ENCODE measurements around the gene BLACAT1.

The BLACAT1 gene

DNA sequence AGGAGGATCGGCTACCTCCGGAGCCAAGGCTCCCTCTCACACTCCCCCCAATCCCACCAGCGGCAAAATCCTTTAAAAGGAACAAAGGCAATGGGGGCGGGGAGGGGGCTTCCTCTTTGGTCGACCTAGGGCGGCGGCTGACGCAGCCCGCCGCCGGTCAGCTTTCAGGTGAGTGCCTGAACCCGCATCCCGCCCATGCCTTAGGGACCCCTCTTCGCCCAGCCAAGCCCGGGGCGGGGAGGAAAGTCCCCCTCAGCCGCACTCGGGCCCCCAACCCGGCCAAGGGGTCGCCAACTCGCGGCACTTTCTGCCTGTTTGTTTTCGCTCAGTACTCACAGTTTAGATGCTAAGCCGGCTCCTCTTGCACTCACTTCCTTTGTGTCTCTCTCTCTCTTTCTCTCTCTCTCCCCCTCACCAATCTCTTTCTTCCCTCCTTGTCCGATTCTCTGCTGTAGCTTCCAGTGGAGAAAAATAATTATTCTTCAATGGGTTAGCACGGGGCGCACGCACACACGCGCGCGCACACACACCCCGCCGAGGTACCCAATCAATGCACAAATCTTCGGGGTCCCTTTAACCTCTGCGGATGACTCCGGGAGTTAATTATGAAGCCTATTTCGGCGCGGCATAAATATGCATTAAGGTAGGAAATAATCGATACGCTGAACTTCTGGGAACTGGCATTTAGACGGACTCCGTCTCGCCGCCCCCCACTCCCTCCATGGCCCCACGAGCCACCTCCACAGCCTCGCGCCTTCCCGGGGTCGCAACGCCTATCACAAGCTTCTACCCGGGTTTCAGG lies at the start of gene BLACAT1:
BLACAT1 (minus strand) TSS at position 465 of the 802 bp plus-strand sequence.
- DNase-seq: no peak

DNA sequence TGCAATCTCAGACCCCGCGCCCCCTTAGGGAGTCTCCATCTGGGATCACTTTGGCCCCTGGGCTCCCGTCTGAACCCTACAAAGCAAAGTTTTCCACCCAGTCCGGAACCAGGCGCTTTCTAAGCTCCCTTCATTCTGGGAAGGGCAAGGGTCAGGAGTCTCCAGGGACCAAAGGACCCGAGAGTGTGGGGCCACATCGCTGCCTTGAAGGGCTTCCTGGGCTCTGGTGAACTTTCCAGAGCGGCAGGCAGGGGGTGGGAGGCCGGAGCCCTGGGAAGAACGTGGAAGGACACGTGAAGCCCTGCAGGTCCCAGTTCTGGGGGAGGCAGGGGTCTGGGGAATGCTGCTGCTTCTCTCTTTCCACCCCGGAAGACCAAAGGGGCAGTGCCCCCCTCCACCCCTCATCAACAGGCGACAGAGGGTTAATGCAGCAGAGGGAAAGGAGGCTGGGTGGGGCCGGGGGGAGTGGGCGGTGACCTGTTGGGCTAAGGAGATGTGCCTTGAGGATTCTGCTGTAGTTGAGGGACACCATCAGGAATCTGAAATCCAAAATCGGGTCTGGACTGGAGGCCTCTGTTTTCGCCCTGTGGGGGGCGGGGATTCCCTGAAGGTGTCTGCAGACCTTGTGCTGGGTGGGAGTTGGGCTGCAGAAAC lies 49.4 kb upstream of the BLACAT1 start:
- DNase-seq: no peak

DNA sequence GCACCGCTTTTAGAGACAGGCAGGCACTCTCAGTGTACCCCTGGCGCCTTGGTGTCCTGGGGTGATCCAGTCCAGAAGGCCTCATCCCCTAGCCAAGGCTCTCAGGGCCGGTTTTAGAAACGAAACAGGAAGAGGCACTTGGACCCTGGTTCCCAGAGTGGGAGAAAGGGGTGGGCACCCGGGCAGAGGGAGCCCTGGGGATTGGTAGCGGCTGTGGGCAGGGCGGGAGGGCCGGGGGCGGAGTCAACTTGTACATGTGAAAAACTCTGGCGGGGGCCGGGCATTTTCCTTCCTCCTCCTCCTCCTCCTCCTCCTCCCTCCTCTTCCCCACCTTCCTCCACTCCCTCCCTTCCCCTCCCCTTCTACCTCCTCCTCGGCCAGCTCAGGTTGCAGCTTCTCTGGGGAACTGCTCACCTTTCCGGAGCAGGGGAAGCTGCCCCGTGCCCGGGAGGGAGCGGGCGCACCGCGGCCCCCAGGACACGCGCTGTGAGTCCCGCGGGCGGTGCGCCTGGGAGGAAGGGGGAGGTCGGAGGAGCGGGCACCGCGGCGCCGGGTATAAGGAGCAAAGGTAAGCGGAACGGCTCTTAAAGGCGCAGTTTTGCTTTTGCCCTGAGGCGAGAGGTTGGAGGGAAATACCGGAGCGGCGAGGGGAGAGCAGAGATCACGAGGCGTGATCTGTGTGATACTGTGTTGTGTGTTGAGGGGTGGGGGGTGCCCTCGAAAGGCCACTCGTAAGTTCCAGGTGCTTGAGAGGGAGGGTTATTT lies 48.6 kb upstream of the BLACAT1 start, which contains the start of gene CDK18:
CDK18 (plus strand) TSS at position 359 of the 765 bp plus-strand sequence. CDS start 18,499 bp downstream, outside the sequence.
- peak; percentile 49 for DNase-seq

GRCh38 chr1:205502992-205503391 lies 47.1 kb upstream of the BLACAT1 start:
- no peak for DNase-seq

DNA sequence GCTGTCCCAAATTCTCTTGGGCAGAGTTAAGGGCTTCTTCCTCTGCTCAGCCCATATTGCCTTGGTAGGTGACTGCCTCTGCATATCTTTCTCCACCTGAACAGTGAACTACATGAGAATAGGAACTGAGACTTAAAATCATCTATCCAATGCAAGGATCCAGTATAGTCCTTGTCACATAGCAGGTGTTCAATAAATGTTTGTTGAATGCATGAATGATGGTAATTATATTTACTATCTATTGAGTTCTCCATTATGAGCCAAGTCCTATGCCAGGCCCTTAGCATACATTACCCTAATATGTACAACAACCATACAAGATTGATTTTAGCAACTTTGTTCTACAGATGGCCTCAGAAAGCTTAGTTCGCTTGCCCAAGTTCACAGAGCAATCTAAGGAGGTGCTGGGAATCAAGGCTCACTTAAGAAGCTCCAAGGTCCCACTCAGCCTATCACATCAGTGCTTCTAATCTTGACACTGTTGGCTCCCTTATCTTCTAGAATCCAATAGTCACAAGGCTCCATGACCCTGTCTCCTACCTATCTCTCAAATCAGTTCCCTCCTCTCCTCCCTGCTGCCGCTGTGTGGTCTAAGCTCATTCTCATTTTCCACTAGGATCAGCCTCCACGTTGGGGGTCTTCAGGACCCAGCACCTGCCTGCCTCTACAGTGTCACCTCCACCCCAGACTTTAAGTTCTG lies 46.4 kb upstream of the BLACAT1 start:
- no peak for DNase-seq

DNA sequence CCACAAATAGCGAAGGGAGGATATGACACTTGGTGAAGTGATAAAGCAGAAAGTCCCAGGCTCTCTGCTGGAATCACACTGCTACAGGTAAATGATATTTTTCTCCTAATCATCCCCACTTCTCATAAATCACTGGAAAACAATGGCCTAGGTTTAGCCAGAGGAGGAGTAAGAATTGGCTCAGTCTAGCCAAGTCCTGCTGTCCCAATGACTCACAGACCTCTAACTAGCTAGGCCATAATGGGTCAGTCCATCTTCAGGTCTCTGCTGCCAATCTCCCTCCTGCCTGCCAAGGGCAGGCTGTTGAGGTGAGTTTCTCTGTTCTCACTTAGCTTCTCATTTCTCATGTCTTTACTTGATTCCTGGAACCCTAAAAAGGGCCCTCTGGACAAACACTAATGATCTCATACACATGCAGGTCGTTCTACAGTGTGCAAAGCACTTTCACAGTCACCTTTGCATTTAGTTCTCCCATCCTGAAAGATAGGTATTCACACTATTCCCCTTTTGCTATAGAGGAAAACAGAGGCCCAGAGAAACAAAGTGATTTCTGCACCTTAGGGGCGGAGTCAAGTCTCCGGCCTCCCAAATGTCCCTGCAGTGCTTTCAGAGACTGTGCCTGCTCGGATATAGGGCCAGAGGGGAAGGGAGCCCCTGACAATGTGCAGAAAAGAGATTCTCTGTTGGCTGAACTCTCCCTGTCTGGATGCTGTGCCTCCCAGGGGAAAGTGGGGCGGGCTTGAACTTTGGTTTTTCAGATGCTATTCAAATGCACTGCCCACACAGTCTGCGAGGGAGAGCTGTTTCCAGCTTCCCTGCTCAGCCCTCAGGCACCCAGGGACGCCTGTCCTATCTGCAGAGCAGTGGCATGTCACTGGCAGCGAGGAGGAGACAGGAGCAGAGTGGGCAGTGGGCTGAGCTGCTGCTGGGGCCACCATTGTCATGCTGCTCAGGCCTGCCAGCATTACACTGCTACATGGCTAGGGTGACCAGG lies 44.7 kb upstream of the BLACAT1 start:
- no peak for DNase-seq

DNA sequence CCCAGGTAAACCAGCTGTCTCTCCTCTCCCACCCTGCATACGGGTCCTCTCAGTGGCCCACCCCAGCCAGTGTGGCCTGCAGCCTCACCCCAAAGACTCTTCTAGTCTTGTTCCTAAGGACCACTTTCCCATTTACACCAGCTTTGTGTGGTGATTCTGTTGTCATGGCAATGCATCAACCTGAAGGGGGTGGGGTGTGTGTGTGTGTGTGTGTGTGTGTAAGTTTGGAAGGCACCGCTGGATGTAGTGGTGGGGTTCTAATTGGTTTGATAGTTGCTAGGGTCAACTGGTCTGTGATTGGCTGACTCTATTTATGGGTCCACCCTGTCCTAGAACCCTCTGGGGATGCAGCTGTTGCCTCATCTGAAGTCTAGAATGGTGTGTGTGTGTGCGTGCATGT lies 43.9 kb upstream of the BLACAT1 start:
- DNase-seq: no peak

DNA sequence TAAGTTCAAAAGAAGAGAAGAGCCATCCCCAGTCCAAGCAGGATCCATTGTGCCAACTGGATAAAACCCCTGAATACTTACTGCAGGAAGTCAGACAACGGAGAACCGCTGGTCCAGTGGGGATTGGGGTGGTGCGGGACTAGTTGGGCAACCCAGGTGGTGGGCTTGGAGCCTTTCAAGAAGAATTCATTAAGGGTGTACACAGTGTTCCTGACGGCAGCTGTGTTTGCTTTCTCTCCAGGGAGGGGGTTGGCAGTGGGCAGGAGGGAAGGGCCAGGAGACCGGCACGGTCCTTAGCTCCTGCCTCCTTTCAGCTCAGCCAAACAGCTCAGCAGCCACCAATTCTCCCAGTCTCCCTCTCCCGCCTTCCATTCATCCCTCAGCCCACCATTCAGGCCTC lies 41.5 kb upstream of the BLACAT1 start:
- DNase-seq: no peak

DNA sequence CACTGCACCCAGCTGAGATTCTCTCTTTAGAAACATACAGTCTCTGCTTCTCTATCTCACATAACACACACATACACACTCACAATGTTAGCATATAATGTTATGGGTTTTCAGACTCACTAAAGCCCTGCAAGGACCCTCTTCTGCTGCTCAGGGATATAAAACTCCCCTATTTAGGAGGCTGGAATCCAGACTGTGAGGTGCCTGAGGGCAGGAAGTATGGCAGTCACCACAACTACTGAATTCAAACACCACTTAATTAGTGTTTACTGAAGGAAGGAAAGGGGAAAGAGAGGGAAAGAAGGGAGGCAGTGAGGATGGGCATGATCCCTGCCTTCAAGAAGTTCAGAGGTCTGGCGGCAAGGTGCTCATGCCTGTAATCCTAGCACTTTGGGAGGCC lies 40.8 kb upstream of the BLACAT1 start:
- DNase-seq: no peak

- DNase-seq: no peak
Measured at GRCh38 chr1:205495237-205495823, 39.5 kb upstream of the BLACAT1 start.

DNA sequence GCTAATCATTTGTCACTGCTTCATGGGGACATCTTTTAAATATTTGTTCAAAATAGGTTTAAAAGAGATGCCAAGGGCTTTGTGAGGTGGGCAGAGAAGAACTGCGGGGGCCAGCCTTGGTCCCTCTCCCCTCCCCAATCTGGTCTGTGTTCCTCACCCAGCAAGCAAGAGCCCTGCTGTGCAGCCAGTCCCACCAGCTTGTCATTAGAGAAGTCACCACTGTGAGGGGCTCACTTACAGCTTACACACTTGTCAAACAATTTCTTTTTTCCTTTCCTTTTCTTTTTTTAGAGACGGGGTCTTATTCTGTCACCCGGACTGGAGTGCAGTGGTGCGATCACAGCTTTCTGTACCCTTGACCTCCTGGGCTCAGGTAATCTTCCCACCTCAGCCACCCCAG lies 38.3 kb upstream of the BLACAT1 start:
- no peak for DNase-seq

DNA sequence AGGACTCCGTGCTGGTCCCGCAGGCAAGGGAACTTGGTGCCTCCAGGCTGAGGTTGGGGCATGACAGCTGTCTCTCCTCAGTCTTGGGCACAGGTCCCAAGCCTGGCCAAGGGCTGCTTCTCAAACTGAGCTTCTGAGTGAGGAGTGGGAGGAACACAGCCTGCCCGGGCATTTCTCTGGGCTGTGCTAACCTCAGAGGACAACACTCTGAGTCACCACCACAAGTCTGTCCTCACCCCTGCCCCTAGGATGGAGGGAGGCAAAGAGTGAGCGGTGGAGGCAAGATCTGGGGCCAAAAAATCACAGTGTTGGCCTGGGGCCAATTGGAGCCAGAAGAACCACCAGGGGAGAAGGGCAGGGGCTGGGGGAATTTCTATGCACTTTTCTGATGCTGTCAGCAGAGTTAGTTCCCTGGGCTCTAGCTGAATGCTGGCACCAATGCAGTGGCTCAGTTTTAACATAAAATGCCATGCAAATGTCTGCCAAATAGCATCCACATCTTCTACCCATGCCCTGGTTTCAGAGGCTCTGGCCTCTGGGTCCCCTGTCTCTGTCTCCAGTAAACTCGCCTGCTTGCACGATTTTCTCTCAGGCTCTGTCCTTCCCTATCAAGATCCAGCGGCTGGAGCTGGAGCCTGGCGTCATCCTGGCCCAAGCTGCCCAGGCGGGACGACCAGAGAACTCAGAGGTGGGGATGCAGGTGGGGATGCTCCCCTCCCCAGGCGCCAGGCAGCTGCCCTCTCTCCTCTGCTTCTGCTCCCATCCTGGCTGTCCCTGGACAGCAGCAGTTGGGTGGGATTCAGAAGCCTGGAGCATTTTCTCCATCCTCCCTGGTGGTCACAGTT lies 37.6 kb upstream of the BLACAT1 start:
- DNase-seq: no peak

- DNase-seq: no peak
Measured at GRCh38 chr1:205492774-205493173, 36.9 kb upstream of the BLACAT1 start.

DNA sequence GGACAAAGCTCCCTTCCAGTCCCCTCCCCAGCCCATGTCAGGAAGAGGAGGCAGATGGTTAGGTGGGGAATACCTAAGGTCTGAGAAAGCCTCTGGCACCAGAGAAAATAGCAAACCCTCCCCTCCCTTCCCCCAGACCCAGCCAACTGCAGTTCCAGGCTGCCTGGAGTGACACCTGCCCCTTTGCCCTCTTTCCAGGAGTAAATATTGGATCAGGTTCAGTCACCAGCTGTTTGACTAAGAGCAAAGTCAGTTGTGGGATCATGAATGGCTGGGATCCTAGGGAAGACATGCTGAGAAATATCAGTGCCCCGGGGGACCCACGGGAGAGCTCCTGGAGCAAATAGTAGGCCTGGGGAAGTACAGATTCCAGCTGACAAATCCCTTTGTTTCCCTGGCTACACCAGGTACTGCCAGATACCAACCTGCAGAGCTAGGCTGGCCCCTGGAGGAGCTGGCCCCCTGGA lies 36.4 kb upstream of the BLACAT1 start:
- no peak for DNase-seq

DNA sequence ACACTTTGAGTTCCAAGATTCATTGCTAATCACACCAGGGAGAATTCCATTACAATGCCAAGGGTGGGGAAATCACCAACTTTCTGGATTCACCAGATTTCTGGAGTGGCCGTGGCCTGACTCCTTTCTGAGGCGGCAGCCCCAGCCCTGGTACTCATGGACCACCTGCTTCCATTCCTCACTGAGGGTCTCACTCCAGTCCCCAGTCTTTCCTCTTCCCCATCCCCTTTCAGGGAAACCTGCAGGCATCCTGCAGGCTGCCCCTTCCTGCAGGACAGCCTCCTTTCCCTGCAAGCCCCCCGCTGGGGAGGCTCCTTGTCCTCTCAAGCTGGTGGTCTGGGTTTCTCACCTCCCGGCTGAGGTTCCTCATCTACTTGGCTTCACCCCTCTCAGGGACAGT lies 35.9 kb upstream of the BLACAT1 start:
- DNase-seq: no peak

DNA sequence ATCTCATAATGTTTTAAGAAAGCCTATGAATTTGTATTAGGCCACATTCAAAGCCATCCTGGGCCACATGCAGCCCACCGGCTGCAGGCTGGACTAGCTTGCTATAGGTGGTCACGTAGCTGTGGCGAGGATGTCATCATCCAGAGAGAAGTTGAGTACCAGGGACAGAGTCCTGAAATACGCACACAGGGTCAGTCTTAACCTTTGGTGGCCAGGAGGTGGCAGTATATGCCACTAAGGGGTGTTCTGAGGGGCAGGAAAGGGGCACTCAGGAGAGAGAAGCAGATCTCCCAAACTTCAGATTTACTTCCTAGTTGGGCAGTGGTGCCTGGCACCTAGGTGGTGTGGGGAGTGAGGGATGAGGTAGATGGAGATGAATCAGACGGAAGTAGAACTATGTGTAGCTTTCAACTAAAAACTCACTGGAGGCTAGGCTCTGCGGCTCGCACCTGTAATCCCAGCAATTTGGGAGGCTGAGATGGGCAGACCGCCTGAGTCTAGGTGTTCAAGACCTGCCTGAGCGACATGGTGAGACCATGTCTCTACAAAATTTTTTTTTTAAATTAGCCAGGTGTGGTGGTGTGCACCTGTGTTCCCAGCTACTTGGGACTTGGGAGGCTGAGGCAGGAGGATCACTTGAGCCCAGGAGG lies 32.4 kb upstream of the BLACAT1 start:
- peak; percentile 26 for DNase-seq

DNA sequence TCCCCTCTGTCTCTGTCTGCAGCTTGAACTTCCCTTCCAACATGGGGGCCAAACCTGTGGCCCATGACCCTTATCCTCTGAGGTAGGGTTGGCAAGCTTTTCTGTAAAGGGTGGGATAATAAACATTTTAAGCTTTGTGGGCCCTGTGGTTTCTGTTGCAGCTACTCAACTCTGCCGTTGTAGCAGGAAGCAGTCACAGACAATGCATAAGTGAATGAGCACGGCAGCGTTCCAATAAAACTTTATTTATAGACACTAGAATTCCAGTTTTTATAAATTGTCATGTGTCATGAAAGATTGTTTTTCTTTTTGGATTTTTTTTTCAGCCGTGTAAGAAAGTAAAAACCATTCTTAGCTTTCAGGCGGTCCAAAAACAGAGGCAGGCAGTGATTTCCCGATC lies 30.4 kb upstream of the BLACAT1 start:
- DNase-seq: no peak

GRCh38 chr1:205484985-205485967 lies 29.4 kb upstream of the BLACAT1 start:
- DNase-seq: peak; percentile 57
